Liver (tissue), 9 donors: ENCODE data around the gene BAG3. TPM values are rescaled to one million over a fixed set of nuclear protein-coding genes. Genes with fewer than 3 reads are reported as not detected.

Experiments used
- DNase-seq: peaks from one replicate; pipeline ENCODE4 v3.0.0-alpha.2; 2017; ENCODE audit warnings: low spot score
- H3K27ac ChIP-seq, 2 donors: one replicate each; pipeline ENCODE4 v1.7.0; 2013; ENCODE audit warnings: inconsistent platforms in 2 of 2, low read length in 2 of 2, control low read depth in 1 of 2, low read depth in 1 of 2, mild to moderate bottlenecking in 1 of 2
- H3K27me3 ChIP-seq, 4 donors: one replicate each; pipeline versions ENCODE4 v1.6.1 to v1.7.0; 2013; ENCODE audit warnings: low read length in 3 of 4, inconsistent platforms in 1 of 4, mild to moderate bottlenecking in 1 of 4, moderate library complexity in 1 of 4; ENCODE audit not compliant: control insufficient read depth in 4 of 4, insufficient read depth in 4 of 4
- H3K36me3 ChIP-seq, 4 donors: one replicate each; pipeline versions ENCODE4 v1.6.1 to v1.7.0; 2013; ENCODE audit warnings: low read length in 3 of 4, mild to moderate bottlenecking in 3 of 4, low read depth in 1 of 4, moderate library complexity in 1 of 4; ENCODE audit not compliant: control insufficient read depth in 4 of 4, insufficient read depth in 3 of 4
- H3K4me1 ChIP-seq, 4 donors: one replicate each; pipeline versions ENCODE4 v1.6.1 to v1.7.0; 2013; ENCODE audit warnings: low read length in 3 of 4, mild to moderate bottlenecking in 3 of 4, moderate library complexity in 1 of 4; ENCODE audit not compliant: control insufficient read depth in 4 of 4, insufficient read depth in 4 of 4
- H3K4me3 ChIP-seq, 3 donors: one replicate each; pipeline versions ENCODE4 v1.6.1 to v1.7.0; 2013; ENCODE audit warnings: low read length in 3 of 3, control low read depth in 1 of 3, low read depth in 1 of 3, mild to moderate bottlenecking in 1 of 3
- H3K9ac ChIP-seq, 2 donors: one replicate each; pipeline ENCODE4 v1.7.0; 2013; ENCODE audit warnings: low read length in 2 of 2, mild to moderate bottlenecking in 2 of 2, moderate library complexity in 2 of 2, control low read depth in 1 of 2, low read depth in 1 of 2
- H3K9me3 ChIP-seq, 4 donors: one replicate each; pipeline versions ENCODE4 v1.6.1 to v1.7.0; 2013; ENCODE audit warnings: low read length in 3 of 4; ENCODE audit not compliant: control insufficient read depth in 4 of 4
- EGR1 ChIP-seq, 2 donors: IDR thresholded peaks; 2 replicates each; pipeline ENCODE4 v1.6.1; 2016 to 2018; ENCODE audit warnings: antibody characterized with exemption in 2 of 2, low read depth in 2 of 2
- FOXA1 ChIP-seq: IDR thresholded peaks from 2 replicates; pipeline ENCODE4 v1.6.1; 2016; ENCODE audit warnings: antibody characterized with exemption
- FOXA2 ChIP-seq: IDR thresholded peaks from 2 replicates; pipeline ENCODE4 v1.6.1; 2016; ENCODE audit warnings: antibody characterized with exemption
- GABPA ChIP-seq, 2 donors: IDR thresholded peaks in 1 of 2; conservative IDR thresholded peaks in 1 of 2; 2 replicates each; pipeline ENCODE4 v1.6.1; 2016; ENCODE audit warnings: antibody characterized with exemption in 2 of 2, mild to moderate bottlenecking in 1 of 2, moderate library complexity in 1 of 2
- HNF4G ChIP-seq: IDR thresholded peaks from 2 replicates; pipeline ENCODE4 v1.6.1; 2016; ENCODE audit warnings: antibody characterized with exemption
- RAD21 ChIP-seq, 2 donors: IDR thresholded peaks; 2 replicates each; pipeline ENCODE4 v1.6.1; 2016; ENCODE audit warnings: antibody characterized with exemption in 2 of 2, mild to moderate bottlenecking in 2 of 2
- REST ChIP-seq: IDR thresholded peaks from 2 replicates; pipeline ENCODE4 v1.6.1; 2016; ENCODE audit warnings: antibody characterized with exemption, mild to moderate bottlenecking
- RXRA ChIP-seq, 2 donors: IDR thresholded peaks; 2 replicates each; pipeline ENCODE4 v1.6.1; 2017 to 2018; ENCODE audit warnings: antibody characterized with exemption in 2 of 2, mild to moderate bottlenecking in 1 of 2
- SP1 ChIP-seq: IDR thresholded peaks from 2 replicates; pipeline ENCODE4 v1.6.1; 2018; ENCODE audit warnings: antibody characterized with exemption, mild to moderate bottlenecking
- WGBS: extraction: QIAGEN DNeasy Blood & Tissue Kit; methylation state at CpG from one replicate; pipeline ENCODE4 v1.1.7; 2013; 5-methylcytosine and 5-hydroxymethylcytosine counted together
- polyA plus RNA-seq, 2 donors: library from polyadenylated mRNA; stranded (reverse) in 1 of 2; unstranded in 1 of 2; fragments of 200-250 nt in 1 of 2; fragments of >200 nt in 1 of 2; fragmentation: Nextera tagmentation in 1 of 2; extraction: Ambion mirVana in 1 of 2; gene quantifications; one replicate each; pipeline versions ENCODE4 v1.2.1 to v1.2.3, GENCODE V29; 2013 to 2015
- total RNA-seq, 2 donors: library from RNA; depleted of rRNA; stranded (reverse); fragments of >200 nt; gene quantifications; one replicate each; pipeline ENCODE4 v1.2.3, GENCODE V29; 2014
- TF ChIP-seq, protein P1 (sequence below): IDR thresholded peaks from 2 replicates; pipeline ENCODE4 v1.6.1; 2016; ENCODE audit warnings: antibody characterized with exemption
- donor health status: healthy.
- donor health status: healthy.
- donor health status: healthy.
- donor health status: healthy.
- donor health status: healthy.

BAG3 gene
- total and polyA plus RNA-seq, 4 donors = 2.2 to 15.1 (median 6.3) TPM

GRCh38 chr10:119693262-119693957, 42.2 kb downstream of the BAG3 start (continued):
- no peak for TF ChIP-seq REST
- TF ChIP-seq RXRA (IDR thresholded peaks at IDR 0.05) = no peak
- TF ChIP-seq RAD21 (IDR thresholded peaks at IDR 0.05) = no peak
- no peak for TF ChIP-seq SP1
- no peak for TF ChIP-seq HNF4G

DNA sequence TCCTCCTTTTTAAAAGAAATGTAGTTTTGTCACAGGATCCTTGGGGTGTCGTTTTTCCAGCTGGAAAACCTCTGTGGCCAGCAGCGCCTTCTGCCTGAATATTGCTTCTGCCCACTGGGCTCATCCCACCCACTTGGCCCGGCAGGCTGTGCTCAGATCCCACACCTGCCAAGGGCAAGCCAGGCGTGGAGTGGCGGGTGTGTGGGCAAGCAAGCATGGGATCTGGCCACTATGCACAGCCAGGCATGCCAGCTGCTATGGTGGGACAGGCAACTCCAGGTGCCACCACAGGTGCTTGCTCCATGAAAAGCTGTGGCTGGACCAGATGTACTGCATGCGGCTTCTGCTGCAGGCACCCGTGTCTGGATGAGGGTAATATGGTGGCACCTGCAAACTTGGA, 43.4 kb downstream of the BAG3 start:
- no peak for DNase-seq
- H3K9ac ChIP-seq = no peak overlapping the region
- H3K27me3 ChIP-seq = no peaks in the 10 kb centered on the region
- H3K4me1 ChIP-seq = no peaks in the 10 kb centered on the region
- H3K9me3 ChIP-seq = no peaks in the 10 kb centered on the region
- H3K4me3 ChIP-seq = no peak overlapping the region
- WGBS = 94% methylated on average over 7 of the region's 7 CpGs
- no peaks in the 10 kb centered on the region for H3K36me3 ChIP-seq
- TF ChIP-seq EGR1 (IDR thresholded peaks at IDR 0.05; ENCODE audit: low read depth in 2 of 2) (no peak), SP1 (no peak), REST (no peak), HNF4G (no peak), GABPA (IDR thresholded peaks at IDR 0.05 in 1 of 2, conservative IDR thresholded peaks at IDR 0.05 in 1 of 2) (no peak), FOXA2 (no peak), FOXA1 (no peak)
- TF ChIP-seq, protein P1, sequence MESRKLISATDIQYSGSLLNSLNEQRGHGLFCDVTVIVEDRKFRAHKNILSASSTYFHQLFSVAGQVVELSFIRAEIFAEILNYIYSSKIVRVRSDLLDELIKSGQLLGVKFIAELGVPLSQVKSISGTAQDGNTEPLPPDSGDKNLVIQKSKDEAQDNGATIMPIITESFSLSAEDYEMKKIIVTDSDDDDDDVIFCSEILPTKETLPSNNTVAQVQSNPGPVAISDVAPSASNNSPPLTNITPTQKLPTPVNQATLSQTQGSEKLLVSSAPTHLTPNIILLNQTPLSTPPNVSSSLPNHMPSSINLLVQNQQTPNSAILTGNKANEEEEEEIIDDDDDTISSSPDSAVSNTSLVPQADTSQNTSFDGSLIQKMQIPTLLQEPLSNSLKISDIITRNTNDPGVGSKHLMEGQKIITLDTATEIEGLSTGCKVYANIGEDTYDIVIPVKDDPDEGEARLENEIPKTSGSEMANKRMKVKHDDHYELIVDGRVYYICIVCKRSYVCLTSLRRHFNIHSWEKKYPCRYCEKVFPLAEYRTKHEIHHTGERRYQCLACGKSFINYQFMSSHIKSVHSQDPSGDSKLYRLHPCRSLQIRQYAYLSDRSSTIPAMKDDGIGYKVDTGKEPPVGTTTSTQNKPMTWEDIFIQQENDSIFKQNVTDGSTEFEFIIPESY = no peak
- H3K27ac ChIP-seq = no peak overlapping the region
